GM19395 (cell line): ENCODE results near the gene XAF1.
"Not testable (repeated sequence)": the region's sequence is repeated elsewhere in the genome, so short reads cannot be mapped to it uniquely, and the experiment has no call there.

Experiments
- ATAC-seq: cut with Tn5 transposase; IDR thresholded peaks from one replicate; pipeline ENCODE4 v1.9.1; 2021; ENCODE audit warnings: mild to moderate bottlenecking, moderate library complexity; ENCODE audit not compliant: unreplicated experiment

The XAF1 gene, protein sequence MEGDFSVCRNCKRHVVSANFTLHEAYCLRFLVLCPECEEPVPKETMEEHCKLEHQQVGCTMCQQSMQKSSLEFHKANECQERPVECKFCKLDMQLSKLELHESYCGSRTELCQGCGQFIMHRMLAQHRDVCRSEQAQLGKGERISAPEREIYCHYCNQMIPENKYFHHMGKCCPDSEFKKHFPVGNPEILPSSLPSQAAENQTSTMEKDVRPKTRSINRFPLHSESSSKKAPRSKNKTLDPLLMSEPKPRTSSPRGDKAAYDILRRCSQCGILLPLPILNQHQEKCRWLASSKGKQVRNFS

DNA sequence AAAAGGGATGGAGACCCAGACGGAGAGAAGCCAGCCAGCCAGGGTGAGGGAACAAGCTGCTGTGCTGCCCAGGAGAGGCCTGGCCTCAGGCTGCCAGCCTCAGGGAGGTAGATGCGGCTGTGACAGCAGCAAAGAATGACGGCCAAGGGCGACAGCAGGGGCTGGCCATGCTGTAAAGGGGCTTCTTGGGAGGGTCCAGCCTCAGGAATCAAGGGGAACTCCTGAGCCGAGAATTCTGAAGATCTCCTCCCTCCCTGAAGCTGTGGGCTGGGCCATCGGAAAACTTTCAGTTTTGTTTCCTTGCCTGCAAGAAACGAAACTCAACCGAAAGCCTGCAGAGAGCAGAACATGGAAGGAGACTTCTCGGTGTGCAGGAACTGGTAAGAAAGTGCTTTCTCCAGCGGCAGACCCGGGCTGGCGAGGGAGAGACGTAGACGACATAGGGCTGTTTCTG lies at the start of gene XAF1:
Gene XAF1 (plus strand): TSS at position 316 of the 454 bp plus-strand sequence. CDS start 33 bp downstream, at position 349.
- no peak for ATAC-seq

DNA sequence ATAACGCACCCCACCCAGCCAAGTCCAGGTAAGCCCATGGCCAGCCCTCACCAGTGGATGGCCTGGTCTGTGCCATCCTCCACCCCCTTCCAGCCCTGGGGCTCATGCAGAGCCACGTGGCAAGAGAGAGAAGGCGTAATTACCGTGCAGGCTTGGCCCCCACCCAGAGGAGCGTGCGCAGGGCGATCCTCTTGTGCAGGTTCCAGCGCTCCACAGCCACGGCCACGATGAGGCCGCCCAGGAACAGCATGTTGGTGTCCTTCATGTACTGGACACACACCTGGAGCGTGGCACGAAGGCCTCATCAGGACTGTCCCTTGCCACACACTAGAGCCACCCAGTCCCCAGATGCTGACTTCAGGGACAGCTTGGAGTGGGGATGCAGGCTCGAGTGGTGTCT lies 49.3 kb upstream of the XAF1 start:
- ATAC-seq, result no peak

DNA sequence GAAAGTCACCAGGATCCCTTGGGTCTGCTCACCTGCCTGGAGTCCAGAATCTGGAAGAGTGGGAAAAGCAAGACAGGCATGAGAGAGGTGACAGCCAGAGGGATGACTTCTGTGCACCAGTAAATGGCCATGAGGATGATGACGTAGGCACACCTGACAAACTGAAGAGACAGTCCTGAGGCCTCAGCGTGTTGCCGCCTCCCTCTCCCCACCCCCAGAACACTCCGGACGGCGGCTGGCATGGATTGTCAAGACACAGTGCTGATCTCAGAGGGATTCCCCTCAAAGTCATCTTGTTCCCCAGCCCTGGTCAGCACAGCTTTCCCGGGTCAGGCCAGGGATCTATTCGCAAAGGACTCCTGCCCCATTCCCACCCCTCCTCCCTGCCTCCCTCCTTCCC lies 48.9 kb upstream of the XAF1 start:
- no peak for ATAC-seq

DNA sequence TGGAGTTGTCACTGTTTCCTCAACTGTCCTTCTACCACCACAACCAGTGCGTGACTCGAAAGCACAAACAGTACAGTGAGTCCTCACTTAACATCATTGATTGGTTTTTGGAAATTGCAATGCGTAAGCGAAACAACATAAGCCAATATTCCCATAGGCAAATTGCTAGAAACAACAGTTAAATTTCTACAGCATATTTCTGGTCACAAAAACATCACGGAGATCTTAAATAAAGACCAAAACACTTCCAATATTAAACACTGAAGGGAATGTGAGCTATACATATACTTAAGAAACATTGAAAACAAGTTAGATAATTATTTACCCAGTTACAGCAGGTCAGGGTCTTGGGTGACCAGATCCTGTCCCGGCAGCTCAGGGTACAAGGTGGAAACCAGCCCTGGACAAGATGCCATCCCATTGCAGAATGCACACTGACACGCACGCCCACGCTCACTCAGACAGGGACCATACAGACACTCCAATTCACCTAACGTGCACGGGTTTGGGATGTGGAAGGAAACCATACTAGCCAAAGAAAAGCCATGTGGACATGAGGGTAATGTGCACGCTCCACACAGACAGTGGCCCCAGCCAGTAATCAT lies 47.4 kb upstream of the XAF1 start:
- ATAC-seq, result no peak

DNA sequence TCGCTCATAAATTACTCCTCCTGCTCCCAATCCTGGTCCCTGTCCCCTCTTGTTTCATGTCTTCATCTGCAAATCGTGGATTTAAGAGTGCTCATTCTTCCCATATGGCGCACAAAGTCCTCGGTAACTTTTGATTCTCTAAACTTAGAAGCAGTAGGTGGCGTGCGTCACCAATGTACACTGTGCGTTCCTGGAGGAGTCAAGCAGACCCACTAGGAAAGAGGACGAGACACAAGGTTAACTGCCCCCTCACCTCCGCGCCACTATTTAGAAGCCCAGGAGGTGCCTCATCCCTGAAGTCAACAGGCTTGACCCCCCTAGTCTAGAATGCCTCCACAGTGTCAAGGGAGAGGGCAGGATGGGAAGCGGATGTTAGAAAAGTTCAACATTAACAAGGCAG lies 45.5 kb upstream of the XAF1 start:
- no peak for ATAC-seq

DNA sequence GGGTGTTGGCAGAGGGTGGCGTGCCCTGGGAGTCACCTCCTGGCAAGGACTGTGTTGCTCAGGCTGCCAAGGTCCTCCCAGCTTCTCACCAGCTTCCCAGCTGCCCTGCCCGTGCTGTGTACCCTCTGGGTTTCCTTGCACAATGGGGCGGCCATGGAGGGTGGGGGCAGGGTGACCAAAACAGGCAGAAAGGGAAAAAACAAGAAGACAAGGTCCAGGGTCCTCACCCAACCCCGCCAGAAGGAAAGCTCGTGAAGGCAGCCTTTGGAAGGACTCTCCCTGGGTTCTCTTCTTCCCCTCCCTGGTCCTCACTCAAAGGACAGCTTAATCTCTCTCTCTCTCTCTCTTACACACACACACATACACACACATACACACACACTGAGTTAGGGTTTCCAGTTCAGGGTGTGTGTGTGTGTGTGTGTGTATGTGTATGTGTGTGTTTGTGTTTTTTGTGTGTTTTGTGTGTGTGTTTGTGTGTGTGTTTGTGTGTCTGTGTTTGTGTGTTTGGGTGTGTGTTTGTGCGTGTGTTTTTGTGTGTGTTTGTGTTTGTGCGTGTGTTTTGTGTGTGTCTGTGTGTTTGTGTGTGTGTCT lies 44.7 kb upstream of the XAF1 start:
- ATAC-seq, result no peak

DNA sequence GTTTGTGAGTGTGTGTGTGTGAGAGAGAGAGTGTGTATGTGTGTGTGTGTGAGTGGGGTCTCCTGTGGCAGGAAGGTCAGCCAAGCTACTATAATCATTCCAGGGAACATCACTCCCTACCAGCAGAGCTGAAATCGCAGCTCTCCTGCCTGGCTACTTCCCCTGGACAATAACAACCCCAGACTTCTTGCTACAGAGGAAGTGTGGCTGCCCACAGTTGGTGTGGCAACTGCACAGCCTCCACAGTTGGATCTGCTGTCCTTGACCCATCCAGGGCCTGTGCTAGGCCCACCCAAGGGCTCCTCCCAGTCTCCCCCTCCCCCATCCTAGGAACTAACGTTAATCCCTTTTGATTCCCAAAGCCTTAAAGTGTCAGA lies 44.2 kb upstream of the XAF1 start:
- ATAC-seq, result no peak

DNA sequence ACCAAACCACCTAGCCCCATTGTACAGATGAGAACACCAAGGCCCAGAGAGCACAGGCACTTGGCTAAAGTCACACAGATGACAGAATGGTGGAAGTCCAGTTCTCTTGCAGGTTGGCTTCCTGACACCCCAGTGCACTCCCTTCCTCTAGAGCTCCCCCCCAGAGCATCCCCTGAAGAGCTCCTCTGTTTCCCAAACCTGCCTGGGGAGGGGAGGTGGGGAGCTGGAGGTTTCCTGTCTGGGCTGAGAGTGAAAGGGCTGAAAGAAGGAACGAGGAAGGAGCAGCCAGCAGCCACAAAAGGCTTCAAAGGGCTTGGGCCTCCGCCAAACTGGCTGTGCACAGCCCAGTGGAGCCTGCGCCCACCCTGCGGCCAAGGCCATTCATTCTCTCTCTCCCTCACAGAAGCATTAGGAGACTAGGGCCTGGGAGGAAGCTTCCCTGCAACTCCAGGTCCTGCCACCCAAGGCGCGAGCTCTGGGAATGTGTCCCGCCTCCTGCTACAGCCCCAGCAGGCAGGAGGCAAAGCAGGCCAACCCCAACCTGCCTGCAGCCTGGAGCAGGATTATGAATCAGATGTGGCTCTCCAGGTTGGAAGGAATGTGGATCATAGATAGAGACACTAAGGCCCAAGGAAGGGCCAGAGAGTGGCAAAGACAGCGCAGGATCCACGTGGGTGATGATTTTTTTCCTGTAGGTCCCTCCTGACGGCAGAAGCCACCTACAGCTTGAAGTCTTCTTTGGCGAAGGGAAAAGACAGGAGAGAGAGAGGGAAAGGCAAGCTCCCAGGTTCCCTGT lies 43.6 kb upstream of the XAF1 start:
- ATAC-seq, result no peak

DNA sequence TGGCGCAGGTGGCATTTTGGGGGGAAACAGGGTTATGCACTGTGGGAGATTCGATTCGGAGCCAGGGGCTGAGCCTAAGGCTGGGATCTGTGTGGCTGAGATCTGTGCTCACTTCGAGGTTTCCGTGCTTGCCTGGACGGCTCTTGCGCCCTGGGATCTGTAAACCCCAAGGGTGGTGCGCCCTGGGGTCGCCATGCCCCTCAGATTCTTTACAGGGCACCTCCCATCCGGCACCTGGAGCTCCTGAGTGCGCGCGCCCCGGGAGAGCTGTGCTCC lies 43.1 kb upstream of the XAF1 start:
- ATAC-seq, result no peak

DNA sequence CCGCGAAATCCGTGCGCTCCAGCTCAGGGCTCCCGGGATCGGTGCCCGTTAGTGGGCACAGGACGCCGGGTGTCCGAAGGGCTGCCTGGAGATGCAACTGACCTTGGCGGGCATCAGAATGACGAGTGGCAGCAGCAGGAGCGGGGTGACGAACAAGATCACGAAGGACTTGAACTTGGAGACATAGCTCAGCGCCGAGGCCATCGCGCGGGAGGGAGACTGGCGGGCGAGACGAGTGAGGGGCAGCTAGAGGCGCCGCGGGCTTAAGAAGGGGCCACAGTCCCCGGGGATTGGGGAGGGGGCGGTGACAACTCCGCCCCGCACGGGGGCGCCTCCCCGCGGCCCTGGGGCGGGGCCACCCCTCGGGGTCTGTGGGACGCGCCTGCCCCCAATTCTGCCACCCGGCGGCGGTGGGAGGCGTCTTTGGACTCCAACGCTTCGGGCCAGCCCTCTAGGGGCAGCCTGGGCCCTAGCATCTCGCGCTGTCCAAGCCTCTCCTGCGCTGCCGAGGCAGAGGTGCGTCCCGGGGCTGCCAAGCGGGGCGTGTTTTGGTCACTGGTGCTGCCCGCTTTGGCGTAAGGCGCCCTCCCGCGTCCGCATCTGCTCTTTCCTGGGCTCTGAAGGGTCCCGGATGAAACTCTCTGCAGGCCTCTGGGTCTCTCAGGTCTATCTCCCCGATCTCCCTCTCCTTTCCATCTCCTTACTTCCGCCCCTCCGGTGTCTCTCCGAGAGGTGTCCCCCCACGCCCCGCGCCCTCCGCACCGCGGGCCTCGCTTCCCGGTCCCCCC lies 42.5 kb upstream of the XAF1 start, which contains the start of gene SLC13A5:
Gene SLC13A5 (minus strand): TSS at position 240 of the 788 bp plus-strand sequence. CDS start 36 bp downstream, at position 204.
- ATAC-seq, result no peak

DNA sequence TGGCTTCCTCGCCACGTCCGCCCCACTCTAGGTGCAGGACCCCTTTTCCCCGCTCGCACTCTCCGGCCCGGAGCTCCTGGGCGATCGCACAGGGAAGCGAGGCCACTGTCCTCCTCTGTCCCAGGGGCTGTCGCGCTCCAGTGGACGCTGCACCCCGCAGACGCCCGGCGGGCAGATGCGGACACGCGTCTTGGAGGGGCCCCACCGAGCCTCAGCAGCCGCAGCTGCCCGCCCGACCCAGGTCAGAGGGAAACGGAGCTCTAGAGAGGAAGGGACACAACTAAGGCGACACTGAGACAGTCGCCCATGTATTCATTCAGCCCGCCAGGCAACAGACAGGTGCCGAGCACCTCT lies 42.0 kb upstream of the XAF1 start:
- no peak for ATAC-seq

DNA sequence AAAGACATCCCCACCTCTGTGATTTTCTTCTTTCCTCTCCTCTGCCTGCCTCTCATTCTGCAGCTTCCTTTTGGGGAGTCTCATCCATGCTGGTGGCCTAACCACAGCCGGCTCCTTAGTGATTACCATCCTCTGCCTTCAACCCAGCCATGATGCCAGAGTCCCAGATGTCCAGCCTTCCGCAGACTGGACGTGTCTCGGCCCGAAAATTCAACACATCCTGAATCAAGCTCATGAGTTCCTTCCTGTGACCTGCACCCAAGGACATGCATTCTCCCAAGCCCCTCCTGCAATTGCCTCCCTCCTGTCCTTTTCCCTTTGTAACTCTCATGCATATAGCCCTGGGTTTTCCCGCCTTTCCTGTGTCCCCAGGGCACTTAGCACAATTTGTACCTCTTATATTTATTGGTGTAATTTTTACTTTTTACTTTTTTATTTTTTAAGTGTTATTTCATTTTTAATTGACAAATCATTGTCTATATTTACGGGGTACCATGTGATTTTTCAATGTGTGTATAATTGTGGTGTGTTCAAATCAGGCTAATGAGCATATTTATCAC lies 41.5 kb upstream of the XAF1 start:
- ATAC-seq, result no peak

DNA sequence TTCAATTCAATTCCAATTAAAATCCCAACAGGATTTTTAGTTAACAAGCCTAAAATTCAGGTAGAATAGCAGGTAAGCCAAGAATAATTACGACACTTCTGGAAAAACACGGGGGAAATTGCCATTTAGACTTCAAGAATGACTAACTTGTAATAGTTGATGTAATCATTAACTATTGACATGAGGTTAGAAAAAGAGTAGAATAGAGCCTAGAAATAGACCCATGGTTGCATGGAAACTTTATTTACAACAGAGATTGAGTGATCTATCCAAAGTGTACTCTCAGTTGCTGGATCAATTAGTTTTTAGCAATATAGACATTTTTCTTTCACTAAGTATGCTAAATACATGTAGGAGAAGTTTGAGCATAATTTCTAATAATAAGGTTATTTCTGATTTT lies 39.1 kb upstream of the XAF1 start:
- no peak for ATAC-seq

DNA sequence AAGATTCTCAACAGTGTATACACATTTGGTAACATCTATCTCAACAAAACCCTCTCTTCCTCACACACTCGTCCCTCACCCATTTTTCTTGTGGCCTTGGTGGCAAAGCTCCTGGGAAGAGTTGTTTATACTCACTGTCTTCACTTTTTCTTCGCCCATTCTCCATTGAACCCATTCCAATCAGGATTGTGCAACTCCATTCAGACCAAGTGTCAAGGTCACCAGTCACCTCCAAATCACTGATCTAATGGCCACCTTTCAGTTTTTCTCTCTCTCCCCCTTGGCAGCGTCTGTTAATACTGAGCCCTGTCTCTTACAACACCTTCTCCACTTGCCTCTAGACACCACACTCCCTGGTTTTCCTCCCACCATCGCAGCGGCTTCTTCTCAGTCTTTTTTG lies 34.1 kb upstream of the XAF1 start:
- no peak for ATAC-seq

DNA sequence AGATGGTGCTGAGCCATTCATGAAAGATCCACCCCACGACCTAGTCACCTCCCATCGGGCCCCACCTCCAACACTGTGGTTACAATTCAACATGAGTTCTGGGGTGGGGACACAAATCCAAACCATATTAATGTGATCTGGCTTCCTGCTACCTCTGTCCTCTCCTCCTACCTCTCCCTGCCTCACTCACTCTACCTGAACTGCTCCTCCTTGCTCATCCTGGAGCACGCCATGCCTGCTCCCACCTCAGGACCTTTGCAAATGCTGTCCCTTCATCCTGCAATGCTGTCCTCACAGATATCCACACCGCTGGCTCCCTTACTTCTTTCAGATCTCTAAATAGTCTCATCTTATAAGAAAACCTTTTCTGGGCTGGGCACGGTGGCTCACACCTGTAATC lies 31.8 kb upstream of the XAF1 start:
- ATAC-seq, result no peak

DNA sequence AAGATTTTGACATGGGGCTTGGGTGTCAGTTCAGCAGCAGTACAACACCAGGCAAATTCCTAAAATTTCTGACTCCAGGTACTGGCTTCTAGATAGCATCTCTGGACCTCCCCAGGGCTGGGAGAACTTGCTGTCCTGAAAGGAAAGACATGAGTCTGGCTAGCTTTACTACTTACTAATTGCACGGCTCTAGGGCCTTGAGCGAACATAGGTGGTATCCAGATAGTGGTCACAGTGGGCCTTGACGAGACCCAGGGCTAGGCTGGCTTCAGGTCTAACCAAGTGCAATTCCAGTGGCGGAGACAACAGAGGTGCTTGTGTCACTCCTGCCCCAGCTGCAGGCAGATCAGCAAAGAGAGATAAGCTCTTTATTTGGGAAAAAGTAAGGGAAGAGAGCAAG lies 26.3 kb upstream of the XAF1 start:
- ATAC-seq, result no peak

DNA sequence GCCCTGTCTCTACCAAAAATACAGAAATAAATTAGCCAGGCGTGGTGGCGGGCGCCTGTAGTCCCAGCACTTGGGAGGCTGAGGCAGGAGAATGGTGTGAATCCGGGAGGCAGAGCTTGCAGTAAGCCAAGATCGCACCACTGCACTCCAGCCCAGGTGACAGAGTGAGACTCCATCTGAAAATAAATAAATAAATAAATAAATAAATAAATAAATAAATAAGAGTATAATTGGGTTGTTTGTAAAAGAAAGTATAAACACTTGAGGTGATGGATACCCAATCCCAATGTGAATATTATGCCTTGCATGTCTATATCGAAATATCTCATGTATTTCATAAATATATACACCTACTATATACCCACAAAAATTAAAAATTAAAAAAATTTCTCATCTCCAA lies 9.2 kb upstream of the XAF1 start:
- not testable (repeated sequence) for ATAC-seq

DNA sequence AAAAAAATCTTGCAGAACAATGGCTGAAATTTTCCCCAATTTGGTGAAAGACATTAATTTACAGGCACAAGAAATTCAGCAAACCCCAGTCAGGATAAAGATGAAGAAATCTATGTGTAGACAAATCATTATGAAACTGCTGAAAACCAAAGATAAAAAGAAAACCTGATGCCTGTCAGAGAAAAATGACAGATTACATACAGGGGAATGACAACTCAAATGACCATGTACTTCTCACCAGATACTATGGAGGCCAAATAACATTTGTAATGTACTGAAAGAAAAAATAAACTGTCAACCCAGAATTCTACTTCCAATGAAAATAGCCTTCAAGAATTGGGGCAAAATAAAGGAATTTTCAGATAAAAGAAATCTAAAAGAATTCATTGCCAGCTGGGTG lies 7.2 kb upstream of the XAF1 start:
- no peak for ATAC-seq

DNA sequence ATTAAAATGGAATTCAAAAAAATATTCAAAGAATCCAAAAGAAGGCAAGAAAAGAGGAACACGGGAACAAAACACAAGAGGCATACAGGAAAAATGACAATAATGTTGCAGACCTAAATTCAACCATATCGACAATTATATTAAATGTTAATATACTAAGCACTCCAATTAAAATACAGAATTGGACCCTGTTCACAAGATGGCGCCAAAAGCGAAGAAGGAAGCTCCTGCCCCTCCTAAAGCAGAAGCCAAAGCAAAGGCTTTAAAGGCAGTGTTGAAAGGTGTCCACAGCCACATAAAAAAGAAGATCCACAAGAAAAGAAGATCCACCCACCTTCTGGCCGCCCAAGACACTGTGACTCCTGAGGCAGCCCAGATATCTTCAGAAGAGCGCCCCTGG lies 6.3 kb upstream of the XAF1 start:
- no peak for ATAC-seq

DNA sequence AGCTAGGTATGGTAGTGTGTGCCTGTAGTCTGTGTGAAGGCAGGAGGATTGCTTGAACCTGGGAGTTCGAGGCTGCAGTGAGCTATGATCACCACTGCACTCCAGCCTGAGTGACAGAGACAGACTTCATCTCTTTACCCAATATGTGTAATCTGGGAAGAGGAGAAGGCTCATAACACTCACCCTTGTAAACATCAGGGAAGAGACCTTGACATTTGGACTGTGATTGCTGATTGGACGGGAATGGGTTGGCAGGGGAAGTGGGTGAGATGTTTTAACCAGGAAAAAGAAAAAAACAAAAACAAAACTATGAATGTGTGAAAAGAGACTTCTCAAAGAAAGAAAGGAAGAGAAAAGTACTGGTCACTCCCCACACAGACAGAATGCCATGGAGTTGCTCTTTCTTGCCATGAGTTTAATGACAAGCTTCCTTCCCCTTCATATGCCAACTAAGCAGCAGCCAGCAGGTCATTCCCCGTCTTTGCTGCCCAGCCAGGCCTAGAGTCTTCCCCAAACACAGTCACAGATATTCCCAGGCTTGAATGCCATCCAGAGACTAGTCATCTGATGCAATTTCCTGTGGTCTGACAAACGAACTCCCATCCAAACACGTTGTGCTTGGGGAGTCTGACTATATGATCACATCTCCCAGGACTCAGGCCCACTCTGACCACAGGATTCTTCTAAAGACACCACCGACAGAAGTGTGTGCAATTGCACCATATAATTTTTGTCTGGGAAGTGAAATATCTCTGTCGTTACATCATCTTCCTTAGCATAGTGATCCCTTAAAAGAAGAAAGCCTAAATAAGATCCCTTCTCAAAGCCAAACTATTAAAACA lies 3.6 kb upstream of the XAF1 start:
- ATAC-seq, result no peak
